Sigmoid colon (tissue), 7 donors: Measurements from ENCODE around the gene GPX3. TPM values are rescaled to one million over a fixed set of nuclear protein-coding genes. Genes with fewer than 3 reads are reported as not detected.

Experiments
- DNase-seq: peaks from one replicate; pipeline ENCODE4 v3.0.0-alpha.2; 2019
- H3K27ac ChIP-seq, 4 donors: fragments of 200-600 bp; sonication (generic); one replicate each; pipeline ENCODE4 v1.5.1; 2016 to 2019; ENCODE audit warnings: mild to moderate bottlenecking in 1 of 4
- H3K27me3 ChIP-seq, 3 donors: fragments of 200-600 bp; sonication (generic); one replicate each; pipeline ENCODE4 v1.5.1; 2019; ENCODE audit warnings: mild to moderate bottlenecking in 1 of 3
- H3K36me3 ChIP-seq, 4 donors: fragments of 200-600 bp; sonication (generic); one replicate each; pipeline ENCODE4 v1.5.1; 2016 to 2019
- H3K4me1 ChIP-seq, 4 donors: fragments of 200-600 bp; sonication (generic); one replicate each; pipeline ENCODE4 v1.5.1; 2017 to 2019
- H3K4me3 ChIP-seq, 4 donors: fragments of 200-600 bp; sonication (generic); one replicate each; pipeline ENCODE4 v1.5.1; 2017 to 2019; ENCODE audit warnings: mild to moderate bottlenecking in 2 of 4, moderate library complexity in 1 of 4
- H3K9me3 ChIP-seq, 4 donors: fragments of 200-600 bp in 3 of 4; sonication (generic) in 3 of 4; one replicate each; pipeline versions ENCODE4 v1.5.1 to v1.6.1; 2013 to 2019
- EP300 ChIP-seq, 4 donors: sonication (generic); formaldehyde crosslinking; IDR thresholded peaks; one replicate each; pipeline ENCODE4 v1.6.1; 2017; ENCODE audit warnings: antibody characterized with exemption in 4 of 4
- POLR2A ChIP-seq, 2 donors: fragments of 450-650 bp; IDR thresholded peaks; one replicate each; pipeline ENCODE4 v1.6.1; 2016; ENCODE audit warnings: antibody characterized with exemption in 2 of 2, mild to moderate bottlenecking in 2 of 2, moderate library complexity in 2 of 2
- POLR2AphosphoS5 ChIP-seq, 4 donors: sonication (generic); formaldehyde crosslinking; IDR thresholded peaks; one replicate each; pipeline ENCODE4 v1.6.1; 2017; ENCODE audit warnings: antibody characterized with exemption in 4 of 4
- WGBS, 2 donors: extraction: QIAGEN DNeasy Blood & Tissue Kit; methylation state at CpG; one replicate each; pipeline ENCODE4 v1.1.7; 2013; 5-methylcytosine and 5-hydroxymethylcytosine counted together
- intact Hi-C: fragments of 100-400 bp; cut with DNase I; formaldehyde crosslinking; loops from one replicate; pipeline ENCODE4 v1.15.1; 2023
- polyA plus RNA-seq, 3 donors: library from polyadenylated mRNA; stranded (reverse); fragments of 200-250 nt; gene quantifications; one replicate each; pipeline ENCODE4 v1.2.3, GENCODE V29; 2013
- total RNA-seq, 4 donors: library from RNA; depleted of rRNA; stranded (reverse); fragments of >200 nt; gene quantifications; one replicate each; pipeline ENCODE4 v1.1.0, GENCODE V29; 2016
- TF ChIP-seq, protein P1 (sequence below), 4 experiments: fragments of 450-650 bp in 3 of 4; fragments of 200-600 bp in 1 of 4; IDR thresholded peaks; one replicate each; pipeline ENCODE4 v1.5.1; 2016 to 2019; ENCODE audit warnings: antibody characterized with exemption in 4 of 4, mild to moderate bottlenecking in 3 of 4, moderate library complexity in 2 of 4
- donor health status: healthy with polysubstance abuse.
- donor health status: Bipolar disorder and iron deficiency.
- donor health status: healthy.

GPX3 gene
- total and polyA plus RNA-seq, 7 donors: 85.1 to 2,079 (median 805) TPM

DNA sequence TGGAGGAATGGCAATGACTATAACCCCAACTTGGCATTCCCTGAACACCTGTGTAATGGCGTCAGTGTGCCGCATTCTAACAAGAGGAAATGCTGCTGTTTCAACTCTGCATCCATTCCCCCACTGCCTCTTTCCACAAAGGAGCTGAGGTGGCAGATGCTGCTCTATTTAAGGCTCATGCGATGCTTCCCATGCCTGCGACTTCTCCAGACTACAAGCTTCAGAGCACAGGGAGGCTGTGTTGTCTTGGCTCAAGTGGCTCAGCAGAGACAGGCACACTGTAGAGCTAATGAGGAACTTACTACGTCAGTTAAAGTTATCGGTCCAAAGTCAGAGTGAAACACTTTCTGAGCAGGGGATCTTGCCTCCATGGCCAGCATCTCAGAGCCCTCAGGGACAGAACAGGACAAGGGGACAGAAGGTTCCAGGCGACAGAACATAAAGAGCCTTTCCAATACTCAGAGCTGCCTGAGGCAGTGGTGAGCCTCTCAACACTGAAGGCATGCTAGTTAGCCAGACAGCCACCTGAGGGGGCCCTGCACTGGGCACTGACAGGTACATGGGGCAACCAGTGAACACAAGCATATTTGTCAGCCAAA is 38.6 kb downstream of the GPX3 start:
- 81 to 91% methylated on average over 7 of the region's 7 CpGs for WGBS, 2 donors
- Histone ChIP-seq H3K27ac (peak overlapping the region in 3 of 4 donors; percentile 49 to 76 (median 75)), H3K36me3 (peaks cover 12 to 71% (median 19%) of the 10 kb centered on the region in 4 donors), H3K4me1 (peaks cover 0 to 48% (median 42%) of the 10 kb centered on the region in 4 donors), H3K9me3 (no peaks in the 10 kb centered on the region), H3K27me3 (no peaks in the 10 kb centered on the region), H3K4me3 (no peak overlapping the region)
- intact Hi-C loops: loop anchor here (2.0 to 10.0 kb wide), 2 partner anchors 50 to 176 kb away; no protein-coding TSS in a partner anchor
- DNase-seq: no peak
- TF ChIP-seq POLR2AphosphoS5 (IDR thresholded peaks at IDR 0.05) (peak in 1 of 4 donors; percentile 23), EP300 (IDR thresholded peaks at IDR 0.05) (no peak)

DNA sequence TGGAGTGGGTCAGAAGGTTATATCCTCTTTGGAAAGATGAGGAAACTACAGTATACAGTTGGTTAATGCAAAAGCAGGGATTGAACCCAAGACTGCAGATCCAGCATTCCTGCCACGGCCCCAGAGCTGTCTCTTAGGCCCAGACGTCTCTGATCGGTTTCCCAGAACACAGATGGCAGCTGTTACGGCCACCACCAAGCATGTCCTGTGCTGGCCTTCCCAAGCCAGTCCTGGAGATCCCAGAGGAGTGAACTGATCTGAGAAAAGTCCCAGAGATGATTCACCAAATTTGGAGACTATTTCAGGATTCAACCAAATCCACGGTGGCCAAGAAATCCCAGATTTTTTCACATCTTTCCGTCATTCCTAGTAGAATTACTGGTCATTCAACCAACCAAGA is 40.4 kb downstream of the GPX3 start:
- DNase-seq: no peak
- Histone ChIP-seq H3K9me3 (no peaks in the 10 kb centered on the region), H3K27me3 (no peaks in the 10 kb centered on the region), H3K4me3 (no peak overlapping the region), H3K27ac (peak overlapping the region; percentile 29 to 76 (median 62)), H3K4me1 (peaks cover 0 to 58% (median 52%) of the 10 kb centered on the region in 4 donors), H3K36me3 (peaks cover 7 to 55% (median 17%) of the 10 kb centered on the region in 4 donors)
- TF ChIP-seq POLR2A (IDR thresholded peaks at IDR 0.05) (no peak), POLR2AphosphoS5 (IDR thresholded peaks at IDR 0.05) (peak in 1 of 4 donors; percentile 6), EP300 (IDR thresholded peaks at IDR 0.05) (no peak)
- WGBS, 2 donors: 88 to 89% methylated on average over 6 of the region's 6 CpGs
- intact Hi-C loops: no loop called here

DNA sequence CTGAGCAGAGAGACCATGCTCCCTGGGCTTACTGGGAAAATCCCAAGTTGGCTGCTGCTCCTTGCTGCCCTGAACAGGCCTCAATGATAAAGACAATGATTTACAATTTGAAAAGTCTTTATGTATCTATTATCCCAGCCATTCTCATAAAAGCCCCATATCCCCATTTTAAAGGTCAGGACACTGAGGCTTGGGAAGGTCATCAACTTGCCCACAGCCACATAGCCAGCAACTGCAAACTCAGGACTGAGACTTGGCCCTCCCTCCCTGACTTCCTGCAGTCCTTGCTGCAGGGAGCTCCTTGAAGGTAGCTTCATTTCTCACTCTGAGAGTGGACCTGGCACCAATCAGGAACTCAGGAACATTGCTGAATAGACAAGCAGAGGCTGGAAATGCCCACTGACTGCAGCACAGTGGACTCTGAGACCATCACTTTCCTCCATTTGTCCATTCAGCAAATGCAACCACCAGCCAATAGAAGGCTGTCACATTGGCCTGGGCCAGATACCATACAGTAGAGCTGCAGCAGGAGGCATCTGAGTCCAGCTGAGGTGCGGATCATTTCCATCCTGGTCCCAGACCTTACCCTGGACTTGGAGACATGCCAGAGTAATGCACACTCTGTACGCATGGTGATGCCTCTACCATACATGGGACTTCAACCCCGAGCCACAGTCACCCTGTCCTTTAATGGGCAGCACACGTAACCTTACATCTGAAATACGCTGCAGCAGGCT is 42.2 kb downstream of the GPX3 start:
- H3K4me3 ChIP-seq: no peak overlapping the region
- TF ChIP-seq POLR2A (IDR thresholded peaks at IDR 0.05) (no peak), POLR2AphosphoS5 (IDR thresholded peaks at IDR 0.05) (no peak), EP300 (IDR thresholded peaks at IDR 0.05) (no peak)
- TF ChIP-seq, protein P1, sequence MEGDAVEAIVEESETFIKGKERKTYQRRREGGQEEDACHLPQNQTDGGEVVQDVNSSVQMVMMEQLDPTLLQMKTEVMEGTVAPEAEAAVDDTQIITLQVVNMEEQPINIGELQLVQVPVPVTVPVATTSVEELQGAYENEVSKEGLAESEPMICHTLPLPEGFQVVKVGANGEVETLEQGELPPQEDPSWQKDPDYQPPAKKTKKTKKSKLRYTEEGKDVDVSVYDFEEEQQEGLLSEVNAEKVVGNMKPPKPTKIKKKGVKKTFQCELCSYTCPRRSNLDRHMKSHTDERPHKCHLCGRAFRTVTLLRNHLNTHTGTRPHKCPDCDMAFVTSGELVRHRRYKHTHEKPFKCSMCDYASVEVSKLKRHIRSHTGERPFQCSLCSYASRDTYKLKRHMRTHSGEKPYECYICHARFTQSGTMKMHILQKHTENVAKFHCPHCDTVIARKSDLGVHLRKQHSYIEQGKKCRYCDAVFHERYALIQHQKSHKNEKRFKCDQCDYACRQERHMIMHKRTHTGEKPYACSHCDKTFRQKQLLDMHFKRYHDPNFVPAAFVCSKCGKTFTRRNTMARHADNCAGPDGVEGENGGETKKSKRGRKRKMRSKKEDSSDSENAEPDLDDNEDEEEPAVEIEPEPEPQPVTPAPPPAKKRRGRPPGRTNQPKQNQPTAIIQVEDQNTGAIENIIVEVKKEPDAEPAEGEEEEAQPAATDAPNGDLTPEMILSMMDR (IDR thresholded peaks at IDR 0.05): no peak
- peaks cover 0 to 39% (median 12%) of the 10 kb centered on the region in 4 donors for H3K36me3 ChIP-seq
- intact Hi-C loops: no loop called here
- H3K27me3 ChIP-seq: no peaks in the 10 kb centered on the region
- no peaks in the 10 kb centered on the region for H3K9me3 ChIP-seq
- H3K27ac ChIP-seq: peak overlapping the region; percentile 48 to 88 (median 73)
- no peak for DNase-seq
- WGBS, 2 donors: 87 to 96% methylated on average over 5 of the region's 5 CpGs
- peaks cover 0 to 77% (median 58%) of the 10 kb centered on the region in 4 donors for H3K4me1 ChIP-seq

DNA sequence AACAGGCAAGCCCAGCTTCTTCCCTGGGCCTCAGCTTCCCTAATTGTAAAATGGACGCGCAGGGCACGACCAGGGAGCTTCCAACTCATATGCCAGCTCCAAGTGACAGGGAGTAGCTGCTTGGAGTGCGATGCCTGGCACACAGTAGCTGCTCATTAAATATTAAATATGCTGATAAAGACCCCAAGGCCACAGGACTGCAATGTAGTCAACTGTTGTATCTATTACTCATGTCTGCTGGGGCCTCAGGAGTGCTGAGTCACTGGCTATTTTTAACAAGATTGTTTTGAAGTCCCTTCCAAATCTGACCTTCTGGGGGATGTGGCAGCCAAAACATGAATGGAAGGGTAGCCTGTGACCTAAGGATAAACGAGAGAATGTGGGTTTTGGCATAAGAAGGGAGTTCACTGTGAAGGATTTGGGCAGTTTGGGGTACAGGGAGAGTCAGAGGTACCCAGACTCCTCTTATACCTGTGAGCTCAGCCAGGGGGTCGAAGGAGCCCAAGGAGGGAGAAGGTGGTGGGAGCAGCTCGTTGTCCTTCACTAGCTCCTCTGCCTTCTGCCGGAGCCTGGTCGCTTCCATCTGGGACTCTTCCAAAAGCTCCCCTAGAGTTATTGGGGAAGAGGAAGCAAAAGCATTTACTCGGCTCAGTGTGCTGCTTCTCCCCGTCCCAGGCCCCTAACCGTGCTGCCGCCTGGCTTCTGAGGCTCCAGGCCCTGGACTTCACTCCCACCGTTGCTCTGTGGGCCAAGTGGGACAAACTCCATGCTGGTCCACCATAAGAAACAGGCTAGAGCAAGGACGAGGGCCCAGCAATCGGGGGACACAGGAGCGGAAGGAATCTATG is 43.0 kb downstream of the GPX3 start:
- DNase-seq: no peak
- TF ChIP-seq EP300 (IDR thresholded peaks at IDR 0.05) (peak in 1 of 4 donors; percentile 20), POLR2AphosphoS5 (IDR thresholded peaks at IDR 0.05) (peak in 2 of 4 donors; percentile 17 to 47)
- TF ChIP-seq, protein P1 (IDR thresholded peaks at IDR 0.05): no peak
- Histone ChIP-seq H3K4me3 (no peak overlapping the region), H3K36me3 (peaks cover 0 to 32% (median 12%) of the 10 kb centered on the region in 4 donors), H3K27ac (peak overlapping the region; percentile 48 to 88 (median 73)), H3K9me3 (no peaks in the 10 kb centered on the region), H3K27me3 (no peaks in the 10 kb centered on the region), H3K4me1 (peaks cover 0 to 83% (median 65%) of the 10 kb centered on the region in 4 donors)
- intact Hi-C loops: no loop called here
- WGBS, 2 donors: 75 to 86% methylated on average over 17 of the region's 17 CpGs

DNA sequence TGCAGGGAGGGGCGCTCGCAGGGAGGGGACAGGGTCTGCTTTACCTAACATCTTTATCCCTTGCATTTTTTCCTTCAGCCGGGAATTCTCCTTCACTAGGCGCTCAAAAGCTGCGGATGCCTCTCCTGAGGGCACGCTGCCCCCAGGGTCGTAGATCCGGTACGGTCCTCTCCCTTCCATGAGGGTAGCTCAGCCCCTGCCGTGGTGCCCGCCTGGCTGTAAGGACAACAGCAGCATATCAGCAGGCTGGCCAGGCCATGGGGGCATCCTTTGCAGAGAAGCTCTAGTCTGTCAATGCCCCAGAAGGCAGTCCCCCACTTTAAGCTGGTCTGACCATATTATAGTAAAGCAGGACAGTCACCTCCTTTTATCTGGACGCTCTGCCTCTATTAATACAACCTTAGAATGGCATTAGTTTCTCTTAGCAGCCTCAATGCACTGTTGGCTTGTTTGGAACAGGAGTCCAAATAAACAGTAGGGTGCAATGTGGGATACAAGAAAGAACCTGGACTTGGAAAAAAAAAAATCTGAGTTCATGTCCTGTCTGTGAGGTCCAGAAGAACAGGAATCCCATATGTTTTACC is 44.6 kb downstream of the GPX3 start:
- H3K9me3 ChIP-seq: no peaks in the 10 kb centered on the region
- intact Hi-C loops: no loop called here
- no peaks in the 10 kb centered on the region for H3K27me3 ChIP-seq
- TF ChIP-seq POLR2AphosphoS5 (IDR thresholded peaks at IDR 0.05): no peak
- peaks cover 0 to 84% (median 68%) of the 10 kb centered on the region in 4 donors for H3K4me1 ChIP-seq
- peak overlapping the region in 2 of 4 donors; percentile 48 to 88 for H3K27ac ChIP-seq
- no peak overlapping the region for H3K4me3 ChIP-seq
- DNase-seq: no peak
- H3K36me3 ChIP-seq: peaks cover 0 to 21% (median 12%) of the 10 kb centered on the region in 4 donors
- WGBS, 2 donors: 96% methylated on average over 12 of the region's 12 CpGs
